GM21390 (cell line): ENCODE data around the gene AGAP1.

Experiments
- ATAC-seq: cut with Tn5 transposase; IDR thresholded peaks from one replicate; pipeline ENCODE4 v1.9.1; 2021; ENCODE audit not compliant: unreplicated experiment

AGAP1 gene

DNA sequence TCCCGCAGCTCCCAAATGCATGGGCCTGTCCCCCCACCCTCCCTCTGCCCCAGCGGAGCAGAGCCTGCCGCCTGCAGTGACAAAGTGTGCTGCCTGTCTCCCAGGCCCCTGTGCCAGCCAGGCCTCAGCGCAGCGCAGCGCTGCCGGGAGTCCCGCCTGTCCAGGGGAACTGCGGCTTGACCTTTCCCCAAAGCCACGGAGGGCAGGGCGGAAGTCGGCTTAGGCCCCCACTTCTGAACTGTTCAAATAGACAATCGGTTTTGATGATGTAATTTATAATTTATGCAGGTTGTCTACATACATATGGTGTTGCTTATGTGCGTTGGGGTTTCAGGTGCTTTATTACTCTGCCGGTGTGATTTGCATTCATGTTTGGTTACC lies 667.2 kb downstream of the AGAP1 start:
- ATAC-seq: no peak

DNA sequence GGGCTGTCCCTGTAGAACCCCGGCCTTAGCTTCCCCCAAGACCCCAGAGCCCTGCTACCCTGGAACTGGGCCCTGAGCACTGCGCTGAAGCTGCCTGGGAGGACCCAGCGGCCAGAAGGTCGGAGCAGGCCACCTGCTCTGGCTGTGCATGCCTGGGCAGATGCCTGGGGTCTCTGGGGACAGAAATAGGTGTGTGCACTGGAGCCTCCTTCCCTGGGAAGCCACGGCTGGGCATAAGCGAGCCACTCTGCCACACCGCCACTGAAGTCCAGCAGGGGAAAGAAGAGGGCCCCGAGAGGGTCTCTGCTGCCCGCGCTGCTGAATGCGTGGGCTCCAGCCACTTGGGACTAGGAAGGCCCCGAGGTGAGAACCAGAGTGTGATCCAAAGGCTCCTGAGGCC lies 667.7 kb downstream of the AGAP1 start:
- no peak for ATAC-seq

GRCh38 chr2:236162031-236162845 lies 668.4 kb downstream of the AGAP1 start:
- no peak for ATAC-seq

- no peak for ATAC-seq
These were observed 669.1 kb downstream of the AGAP1 start for GRCh38 chr2:236162882-236163470.

GRCh38 chr2:236163471-236164200 lies 669.8 kb downstream of the AGAP1 start:
- ATAC-seq: no peak

- no peak for ATAC-seq
These were observed 670.5 kb downstream of the AGAP1 start for GRCh38 chr2:236164201-236164924.

GRCh38 chr2:236164925-236165841 lies 671.3 kb downstream of the AGAP1 start:
- ATAC-seq: no peak

DNA sequence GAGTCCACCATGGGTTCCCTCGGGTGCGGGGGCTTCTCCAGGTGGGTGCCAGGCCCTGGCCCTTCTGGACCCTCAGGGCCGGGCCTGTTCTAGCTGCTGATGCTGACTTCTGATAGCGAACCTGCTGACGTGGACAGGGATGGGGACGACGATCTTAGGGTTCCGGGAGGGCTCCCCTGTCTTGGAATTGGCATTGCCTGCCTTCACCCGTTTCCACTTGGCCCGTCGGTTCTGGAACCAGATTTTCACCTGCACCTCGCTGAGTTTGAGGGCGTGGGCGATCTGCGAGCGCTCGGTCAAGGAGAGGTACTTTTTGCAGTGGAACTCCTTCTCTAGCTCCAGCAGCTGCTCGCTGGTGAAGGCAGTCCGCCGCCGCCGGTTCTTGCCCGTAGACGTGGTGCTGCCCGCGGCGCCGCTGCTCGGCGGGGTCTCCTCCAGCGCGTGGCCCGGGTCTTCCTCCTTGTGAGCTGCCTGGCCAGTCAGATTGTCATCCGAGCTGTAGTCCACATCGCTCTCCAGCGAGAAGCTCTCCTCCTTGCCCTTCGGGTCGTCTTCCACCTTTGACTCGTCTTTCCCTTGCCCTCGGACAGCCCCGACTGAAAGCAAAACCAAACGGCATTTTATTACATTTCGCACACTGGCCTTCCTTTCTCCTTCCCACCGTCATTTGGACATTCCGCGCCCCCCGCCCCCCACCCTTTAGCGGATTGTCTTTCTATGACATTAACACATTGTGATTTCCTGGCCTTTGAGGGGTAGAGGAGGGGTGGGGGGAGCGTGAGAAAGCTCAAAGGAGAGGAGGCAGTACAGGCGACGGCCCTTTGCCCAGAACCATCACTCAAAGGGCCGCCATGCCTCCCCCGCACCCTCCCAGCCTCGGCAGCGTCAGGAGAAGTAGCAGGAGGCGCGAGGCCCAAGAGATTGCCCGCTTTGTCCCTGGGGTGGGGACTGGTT lies 672.3 kb downstream of the AGAP1 start:
- ATAC-seq: no peak

GRCh38 chr2:236166796-236167296 lies 673.0 kb downstream of the AGAP1 start:
- no peak for ATAC-seq

- no peak for ATAC-seq
These were observed 673.7 kb downstream of the AGAP1 start for GRCh38 chr2:236167297-236168109.

DNA sequence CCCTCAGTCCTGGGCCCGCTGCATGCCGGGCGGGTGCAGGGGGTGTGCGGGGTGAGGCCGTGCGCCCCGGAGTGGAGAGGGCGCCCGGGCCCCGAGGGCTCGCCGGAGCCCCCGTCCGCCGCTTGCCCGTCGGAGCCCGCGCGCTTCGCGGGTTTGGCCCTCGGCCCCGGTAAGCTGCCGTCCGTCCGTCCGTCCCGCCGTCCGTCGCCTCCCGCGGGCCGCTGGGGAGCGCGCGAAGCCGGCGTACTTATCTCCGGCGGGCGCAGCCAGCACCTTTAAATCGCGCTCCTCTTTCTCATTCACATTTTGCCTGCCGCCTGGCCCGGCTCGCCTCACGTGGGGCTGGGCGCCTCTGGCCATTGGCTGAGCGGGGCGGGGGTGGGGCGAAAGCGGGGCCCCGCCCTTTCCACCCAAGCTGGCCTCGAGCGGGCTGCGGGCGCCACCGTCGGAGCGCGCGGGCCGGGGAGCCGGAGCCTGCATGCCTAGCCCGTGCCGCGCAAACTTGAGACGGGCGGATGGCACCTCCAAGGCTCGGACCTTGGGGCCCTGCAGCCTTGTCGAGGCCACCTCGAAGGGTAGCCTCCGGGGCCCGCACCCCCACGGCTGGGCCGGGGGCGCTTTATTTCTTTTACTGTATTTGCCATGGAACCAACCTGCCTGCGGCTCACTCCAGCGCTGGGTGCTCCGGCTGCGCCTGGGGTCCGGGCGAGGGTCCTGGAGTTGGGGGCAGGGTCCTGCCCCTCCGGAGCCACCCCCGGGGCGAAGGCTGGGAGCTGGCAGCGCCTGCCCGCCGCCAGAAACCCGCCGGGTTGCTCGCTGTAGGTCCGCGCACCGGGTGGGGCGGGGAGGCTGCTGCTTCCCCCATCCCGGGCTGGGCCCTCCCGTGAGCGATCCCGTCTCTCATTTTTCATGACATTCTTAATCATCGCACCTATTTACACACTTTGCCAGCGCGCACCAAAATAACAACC lies 674.6 kb downstream of the AGAP1 start, which contains the start of gene GBX2:
Gene GBX2, minus strand, starts transcription at position 277 of the 971 bp plus-strand sequence. CDS start 415 bp downstream, outside the sequence.
- no peak for ATAC-seq

DNA sequence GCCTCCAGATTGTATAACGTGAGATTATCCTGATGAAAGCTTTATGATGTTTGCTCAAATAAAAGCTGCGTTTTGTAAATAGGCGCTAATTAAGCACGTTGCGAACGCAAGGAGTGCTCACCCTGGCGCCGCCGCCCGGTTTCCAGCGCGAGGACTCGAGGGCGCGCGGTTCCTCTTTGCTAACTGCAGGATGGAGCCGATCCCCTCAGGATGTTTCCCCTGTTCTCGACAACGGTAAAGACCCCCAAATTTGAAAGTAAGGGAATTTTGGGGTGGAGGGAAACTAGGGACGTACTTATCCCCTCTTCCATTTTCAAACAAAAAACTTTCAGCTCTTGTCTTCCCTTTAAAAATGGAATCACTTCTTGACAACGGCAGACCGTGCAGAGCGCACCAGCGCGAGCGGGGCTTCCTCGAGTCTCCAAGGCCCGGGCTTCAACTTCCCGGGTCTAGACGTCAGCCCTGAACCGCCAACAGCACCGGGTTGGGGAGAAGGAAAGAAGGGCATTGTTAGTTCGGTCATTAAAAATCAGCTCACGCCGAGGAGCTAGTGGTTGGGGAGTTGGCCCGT lies 675.4 kb downstream of the AGAP1 start:
- ATAC-seq: no peak

DNA sequence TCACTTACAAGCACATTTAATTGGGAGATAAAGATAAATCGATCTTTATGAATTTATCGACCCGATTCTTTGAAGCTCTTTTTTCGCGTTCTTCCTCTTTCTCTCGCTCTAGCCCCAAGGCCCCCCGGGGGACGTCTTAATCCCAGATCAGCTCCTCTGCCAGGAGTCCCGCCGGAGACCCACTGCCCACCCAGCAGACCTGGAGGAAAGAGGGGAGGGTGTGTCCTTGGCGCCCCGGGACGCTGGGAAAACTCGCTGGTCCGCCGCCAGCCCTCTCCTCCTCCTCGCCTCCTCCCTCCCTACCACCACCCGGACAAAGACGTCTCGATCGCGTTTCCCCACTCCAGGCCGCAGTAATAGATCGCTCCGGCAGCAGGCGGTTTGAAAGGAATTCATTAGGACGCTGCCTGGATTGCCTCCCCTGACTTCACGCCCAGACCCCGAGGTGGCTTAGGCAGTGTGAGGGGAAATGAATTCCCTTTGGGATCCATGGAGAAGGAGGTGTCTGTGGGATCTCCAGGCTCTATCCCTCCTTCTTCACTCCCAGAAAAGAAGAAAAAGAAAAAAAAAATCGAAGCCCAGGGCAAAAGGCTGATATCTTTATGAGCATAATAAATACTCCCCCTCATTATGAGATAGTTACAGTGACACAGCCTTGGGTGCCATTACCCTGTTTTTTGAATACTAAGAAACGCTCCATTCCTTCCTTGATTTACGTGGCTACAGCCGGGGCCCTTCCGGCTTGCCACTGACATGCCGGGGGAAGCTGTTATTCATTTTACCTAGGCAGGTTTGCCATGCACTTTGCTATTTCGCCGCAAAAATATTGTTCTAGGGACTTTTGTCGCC lies 676.1 kb downstream of the AGAP1 start:
- no peak for ATAC-seq

- no peak for ATAC-seq
These were observed 676.8 kb downstream of the AGAP1 start for GRCh38 chr2:236170590-236171165.

DNA sequence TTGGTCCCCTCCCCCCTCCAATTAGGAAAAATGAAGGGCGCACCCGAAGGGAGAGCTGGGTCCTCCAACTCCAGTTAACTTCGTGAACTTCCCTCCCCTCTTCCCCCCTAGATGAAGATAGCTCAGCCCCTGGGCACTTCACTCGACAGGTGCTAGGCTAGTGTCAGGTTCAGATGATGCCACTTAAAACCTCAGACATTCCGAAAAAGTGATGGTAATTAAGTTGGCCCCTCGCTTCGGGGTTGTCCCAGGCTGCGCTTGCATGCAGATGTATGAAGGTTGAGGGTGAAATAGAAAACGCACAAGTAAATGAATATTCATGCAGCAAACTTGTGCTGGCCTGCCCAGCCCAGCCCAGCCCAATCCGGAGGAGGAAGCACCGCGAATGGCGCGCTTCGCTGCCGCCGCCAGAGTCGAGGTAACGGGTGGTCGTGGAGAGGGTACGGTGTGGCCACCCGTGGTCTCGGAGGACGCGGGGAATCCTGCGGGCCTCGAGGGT lies 677.4 kb downstream of the AGAP1 start:
- no peak for ATAC-seq
